ENCODE results near the gene KAT2B.
A peak's percentile ranks its signal among the peaks of the same experiment; 100 is the strongest.

The KAT2B gene

DNA sequence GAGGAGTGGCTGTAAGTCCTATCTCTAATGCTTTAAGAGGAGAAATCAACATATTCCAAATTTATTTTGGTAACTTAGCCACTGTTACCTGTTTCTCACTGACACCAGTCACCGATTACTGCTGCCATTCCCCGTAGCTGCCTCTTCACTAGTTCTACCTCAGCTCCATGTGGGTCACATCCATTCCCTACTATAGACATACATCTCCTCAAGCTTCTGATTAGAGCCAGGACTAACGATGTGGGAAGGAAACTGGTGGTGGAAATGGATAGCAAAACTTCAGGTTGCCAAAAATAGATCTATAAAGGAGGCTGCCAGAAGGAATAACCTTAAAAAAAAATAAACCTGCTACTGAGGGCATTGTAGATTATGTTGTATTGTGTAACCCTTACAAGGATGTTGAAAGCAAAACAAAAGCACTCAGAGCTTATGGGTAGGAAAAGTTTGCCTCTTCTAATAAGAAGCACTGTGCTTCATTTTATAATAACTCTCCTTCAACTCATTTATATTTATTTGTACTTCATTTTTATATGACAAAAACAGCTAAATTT is 56.0 kb downstream of the KAT2B start:
- TF ChIP-seq, protein P1, sequence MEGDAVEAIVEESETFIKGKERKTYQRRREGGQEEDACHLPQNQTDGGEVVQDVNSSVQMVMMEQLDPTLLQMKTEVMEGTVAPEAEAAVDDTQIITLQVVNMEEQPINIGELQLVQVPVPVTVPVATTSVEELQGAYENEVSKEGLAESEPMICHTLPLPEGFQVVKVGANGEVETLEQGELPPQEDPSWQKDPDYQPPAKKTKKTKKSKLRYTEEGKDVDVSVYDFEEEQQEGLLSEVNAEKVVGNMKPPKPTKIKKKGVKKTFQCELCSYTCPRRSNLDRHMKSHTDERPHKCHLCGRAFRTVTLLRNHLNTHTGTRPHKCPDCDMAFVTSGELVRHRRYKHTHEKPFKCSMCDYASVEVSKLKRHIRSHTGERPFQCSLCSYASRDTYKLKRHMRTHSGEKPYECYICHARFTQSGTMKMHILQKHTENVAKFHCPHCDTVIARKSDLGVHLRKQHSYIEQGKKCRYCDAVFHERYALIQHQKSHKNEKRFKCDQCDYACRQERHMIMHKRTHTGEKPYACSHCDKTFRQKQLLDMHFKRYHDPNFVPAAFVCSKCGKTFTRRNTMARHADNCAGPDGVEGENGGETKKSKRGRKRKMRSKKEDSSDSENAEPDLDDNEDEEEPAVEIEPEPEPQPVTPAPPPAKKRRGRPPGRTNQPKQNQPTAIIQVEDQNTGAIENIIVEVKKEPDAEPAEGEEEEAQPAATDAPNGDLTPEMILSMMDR (conservative IDR thresholded peaks at IDR 0.05; ENCODE audit: low read depth, low read length): no peak
- DNase-seq (ENCODE audit: low read depth): peak; percentile 63
- H3K4me3 ChIP-seq (ENCODE audit: low read depth, low read length): no peak overlapping the region

DNA sequence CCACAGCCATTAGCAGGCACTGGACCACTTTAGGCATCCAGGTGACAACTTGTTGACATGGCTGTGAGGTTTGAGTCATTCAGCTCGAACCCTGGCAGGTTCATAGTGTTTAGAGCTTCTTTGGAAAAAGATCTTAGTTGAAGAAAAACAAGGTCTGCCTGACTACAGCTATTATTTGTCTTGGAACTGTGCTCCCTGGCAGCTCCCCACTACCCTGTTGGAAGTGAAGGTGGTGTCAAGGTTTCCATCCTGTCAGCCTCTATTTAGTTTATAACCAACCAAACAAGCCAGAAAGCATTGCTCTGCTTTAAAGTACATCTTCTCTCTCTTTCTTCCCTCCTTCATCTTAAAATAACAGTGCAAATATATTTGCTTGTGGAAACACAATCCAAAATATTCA is 56.8 kb downstream of the KAT2B start:
- TF ChIP-seq, protein P1 (conservative IDR thresholded peaks at IDR 0.05; ENCODE audit: low read depth, low read length): no peak
- peak; percentile 36 for DNase-seq (ENCODE audit: low read depth)
- H3K4me3 ChIP-seq (ENCODE audit: low read depth, low read length): no peak overlapping the region

DNA sequence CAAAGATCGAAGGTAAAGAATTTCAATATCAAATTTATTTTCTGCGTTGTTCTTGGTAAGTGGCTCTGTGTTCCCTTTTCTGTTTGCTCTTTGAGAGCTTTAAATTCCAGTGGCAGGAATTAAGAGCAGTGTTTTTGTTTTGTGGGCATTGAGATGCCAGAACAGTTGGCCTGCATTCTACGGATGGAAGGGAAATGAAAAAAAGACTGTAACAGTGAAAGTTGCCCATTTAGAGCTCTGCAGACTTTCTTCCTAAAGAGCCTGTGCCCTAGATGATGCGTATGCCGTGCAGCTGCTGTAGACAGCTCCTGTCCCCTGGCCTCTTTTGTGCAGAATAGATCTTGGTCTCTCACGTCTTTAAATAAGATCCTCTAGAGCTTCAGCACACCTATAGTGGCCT is 58.8 kb downstream of the KAT2B start:
- no peak for DNase-seq (ENCODE audit: low read depth)
- H3K4me3 ChIP-seq (ENCODE audit: low read depth, low read length): no peak overlapping the region
- TF ChIP-seq, protein P1 (conservative IDR thresholded peaks at IDR 0.05; ENCODE audit: low read depth, low read length): no peak

DNA sequence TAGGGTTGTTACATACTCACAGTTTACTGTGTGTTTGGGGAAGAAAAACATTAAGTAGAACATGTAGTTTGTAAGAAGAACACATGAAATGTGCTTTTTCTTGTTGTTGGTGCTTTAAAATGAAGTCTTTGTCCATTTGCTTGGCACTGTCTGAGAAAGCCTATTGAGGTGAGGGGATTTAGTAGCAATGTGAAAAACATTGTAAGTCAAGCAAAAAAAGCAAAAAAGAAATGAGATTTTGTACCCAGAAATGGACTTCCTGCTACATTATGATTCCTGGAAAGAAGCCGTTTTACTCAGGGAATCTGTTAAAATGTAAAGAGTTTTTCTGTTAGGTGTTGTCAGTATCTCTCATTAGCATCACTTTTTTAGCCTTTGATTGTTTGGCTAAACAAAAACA is 59.9 kb downstream of the KAT2B start:
- no peak overlapping the region for H3K4me3 ChIP-seq (ENCODE audit: low read depth, low read length)

GRCh38 chr3:20101041-20101440 is 60.8 kb downstream of the KAT2B start:
- DNase-seq (ENCODE audit: low read depth): no peak
- H3K4me3 ChIP-seq (ENCODE audit: low read depth, low read length): no peak overlapping the region
- TF ChIP-seq, protein P1 (conservative IDR thresholded peaks at IDR 0.05; ENCODE audit: low read depth, low read length): no peak

More for the DNA sequence above, 59.9 kb downstream of the KAT2B start:
- TF ChIP-seq, protein P1 (conservative IDR thresholded peaks at IDR 0.05; ENCODE audit: low read depth, low read length): no peak
- DNase-seq (ENCODE audit: low read depth): no peak

DNA sequence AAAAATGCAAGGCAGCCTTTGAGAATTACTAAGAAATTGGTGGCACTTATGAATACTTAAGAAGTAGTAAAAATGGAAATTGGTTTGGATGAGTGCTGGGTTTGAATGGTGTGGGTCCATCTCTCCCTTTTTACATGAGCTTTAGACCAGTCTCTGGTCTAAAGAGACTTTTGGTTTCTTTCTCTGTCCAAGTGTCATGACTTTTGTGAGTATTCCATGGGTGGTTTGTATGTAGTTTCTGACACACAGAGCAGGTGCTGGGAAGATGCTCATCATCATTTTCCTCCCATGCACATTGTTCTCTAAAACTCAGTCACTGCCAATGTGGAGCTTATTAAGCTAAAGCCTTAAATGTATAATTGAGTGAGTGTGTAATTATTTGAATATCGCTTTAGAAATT is 63.5 kb downstream of the KAT2B start:
- TF ChIP-seq, protein P1 (conservative IDR thresholded peaks at IDR 0.05; ENCODE audit: low read depth, low read length): no peak
- H3K4me3 ChIP-seq (ENCODE audit: low read depth, low read length): no peak overlapping the region
- DNase-seq (ENCODE audit: low read depth): no peak

DNA sequence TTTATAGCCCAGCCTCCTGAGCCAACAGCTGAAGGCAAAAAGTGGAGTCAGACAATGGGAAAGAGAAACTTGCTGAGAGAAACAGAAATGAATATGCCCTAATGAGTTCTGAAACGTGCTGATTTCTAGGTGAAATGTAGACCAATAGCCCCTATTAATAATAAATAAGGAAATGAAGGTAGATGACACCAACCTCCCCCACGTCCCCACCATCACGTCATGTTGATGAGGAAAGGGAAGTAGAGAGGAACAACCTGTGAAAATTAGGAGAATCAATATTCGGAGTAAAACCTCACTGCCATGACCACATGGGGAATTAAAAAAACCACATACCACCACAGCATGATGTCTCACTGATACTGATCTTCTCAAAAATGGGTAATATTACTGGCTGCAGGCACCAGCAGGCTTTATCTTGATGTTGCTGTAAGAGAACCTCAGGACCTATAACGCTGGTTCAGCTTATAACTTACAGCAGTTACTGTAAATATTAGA is 64.0 kb downstream of the KAT2B start:
- H3K4me3 ChIP-seq (ENCODE audit: low read depth, low read length): no peak overlapping the region
- TF ChIP-seq, protein P1 (conservative IDR thresholded peaks at IDR 0.05; ENCODE audit: low read depth, low read length): no peak
- DNase-seq (ENCODE audit: low read depth): peak; percentile 22

All from choroid plexus epithelial cell (primary cell).